ENCODE measurements around the gene CALB2. TPM values are rescaled to one million over a fixed set of nuclear protein-coding genes. Genes with fewer than 3 reads are reported as not detected.

CALB2 gene
- total RNA-seq, 1 experiment from 2014 or later = 0.85 TPM

DNA sequence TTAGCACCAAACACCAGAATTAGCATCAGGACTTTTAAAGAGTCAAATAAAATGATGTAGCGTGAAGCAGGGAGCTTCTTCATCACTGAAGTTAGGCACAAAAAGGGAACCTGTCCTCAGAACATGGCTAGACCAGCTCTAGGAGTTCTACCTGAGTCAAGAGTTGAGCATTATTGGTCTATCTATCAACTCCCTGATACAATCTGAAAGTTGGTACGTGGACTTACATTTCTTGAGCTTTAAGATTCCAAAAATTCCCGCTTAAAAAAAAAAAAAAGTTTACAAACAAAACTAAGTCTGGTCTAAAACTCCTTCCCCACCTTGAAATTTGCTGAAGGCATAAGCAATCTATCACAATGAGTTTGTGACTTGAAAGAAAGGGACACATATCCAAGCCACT lies 71.1 kb downstream of the CALB2 start:
- H4K5ac ChIP-seq (ENCODE audit: insufficient read length, low read depth, low read length) = no peak overlapping the region
- H4K91ac ChIP-seq (ENCODE audit: insufficient read length, low read depth, low read length) = no peak overlapping the region
- H3K79me1 ChIP-seq (ENCODE audit: insufficient read depth, low read depth, low read length, poor library complexity, severe bottlenecking) = no peaks in the 10 kb centered on the region
- H3K27ac ChIP-seq (ENCODE audit: insufficient read length, low read depth, low read length) = no peak overlapping the region
- peaks cover 0 to 4% of the 10 kb centered on the region in 2 experiments; a peak in 2 of 5 replicates for H3K9me3 Mint-ChIP-seq
- no peak overlapping the region for H3K27ac Mint-ChIP-seq
- H3K14ac ChIP-seq (ENCODE audit: insufficient read depth, low read length) = no peak overlapping the region
- TF ChIP-seq, protein P1, sequence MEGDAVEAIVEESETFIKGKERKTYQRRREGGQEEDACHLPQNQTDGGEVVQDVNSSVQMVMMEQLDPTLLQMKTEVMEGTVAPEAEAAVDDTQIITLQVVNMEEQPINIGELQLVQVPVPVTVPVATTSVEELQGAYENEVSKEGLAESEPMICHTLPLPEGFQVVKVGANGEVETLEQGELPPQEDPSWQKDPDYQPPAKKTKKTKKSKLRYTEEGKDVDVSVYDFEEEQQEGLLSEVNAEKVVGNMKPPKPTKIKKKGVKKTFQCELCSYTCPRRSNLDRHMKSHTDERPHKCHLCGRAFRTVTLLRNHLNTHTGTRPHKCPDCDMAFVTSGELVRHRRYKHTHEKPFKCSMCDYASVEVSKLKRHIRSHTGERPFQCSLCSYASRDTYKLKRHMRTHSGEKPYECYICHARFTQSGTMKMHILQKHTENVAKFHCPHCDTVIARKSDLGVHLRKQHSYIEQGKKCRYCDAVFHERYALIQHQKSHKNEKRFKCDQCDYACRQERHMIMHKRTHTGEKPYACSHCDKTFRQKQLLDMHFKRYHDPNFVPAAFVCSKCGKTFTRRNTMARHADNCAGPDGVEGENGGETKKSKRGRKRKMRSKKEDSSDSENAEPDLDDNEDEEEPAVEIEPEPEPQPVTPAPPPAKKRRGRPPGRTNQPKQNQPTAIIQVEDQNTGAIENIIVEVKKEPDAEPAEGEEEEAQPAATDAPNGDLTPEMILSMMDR (conservative IDR thresholded peaks at IDR 0.05) = no peak
- H3K9me3 ChIP-seq (ENCODE audit: control insufficient read depth, low read depth, low read length) = no peaks in the 10 kb centered on the region
- WGBS (ENCODE audit: extremely low coverage, insufficient read length, low lambda C conversion rate) = no CpG with 5 or more reads among the region's 3 CpGs
- H4K8ac ChIP-seq (replicated peaks; ENCODE audit: insufficient read length, low read depth, low read length) = no peak overlapping the region
- no peak overlapping the region for H3K4me2 ChIP-seq (ENCODE audit: insufficient read depth, insufficient read length, low read length)
- no peak overlapping the region for H2BK120ac ChIP-seq (ENCODE audit: low read depth, low read length, poor library complexity, severe bottlenecking)
- peaks cover 45% of the 10 kb centered on the region for H3K27me3 Mint-ChIP-seq (ENCODE audit: low read depth)
- H3K4me3 Mint-ChIP-seq = no peak overlapping the region
- H3K79me2 ChIP-seq (ENCODE audit: insufficient read depth, low read length) = no peaks in the 10 kb centered on the region
- no peak for DNase-seq
- H2BK5ac ChIP-seq (ENCODE audit: insufficient read length, low read length) = no peak overlapping the region
- H2BK15ac ChIP-seq (ENCODE audit: low read depth, low read length) = no peak overlapping the region
- H3K18ac ChIP-seq (ENCODE audit: insufficient read length, low read depth, low read length) = no peak overlapping the region
- H3K4me1 ChIP-seq (ENCODE audit: insufficient read depth, low read length) = no peaks in the 10 kb centered on the region
- H3K36me3 Mint-ChIP-seq (ENCODE audit: insufficient read depth in 1 of 3, low read depth in 3 of 3) = peaks cover 0 to 2% (median 0%) of the 10 kb centered on the region in 3 experiments; a peak in 1 of 7 replicates
- H3K4ac ChIP-seq (ENCODE audit: low read depth, low read length) = no peak overlapping the region
- peaks cover 15 to 19% of the 10 kb centered on the region in 2 experiments for H3K4me1 Mint-ChIP-seq
- H3K56ac ChIP-seq (ENCODE audit: insufficient read length, low read depth, low read length) = no peak overlapping the region
- no peaks in the 10 kb centered on the region for H3K23me2 ChIP-seq (ENCODE audit: insufficient read length, low read depth, low read length, poor library complexity, severe bottlenecking)
- no peak overlapping the region for H2BK12ac ChIP-seq (ENCODE audit: insufficient read length, low read depth, low read length)
- H3T11ph ChIP-seq (ENCODE audit: low read length) = no peak overlapping the region
- H2BK20ac ChIP-seq (ENCODE audit: low read depth, low read length, poor library complexity, severe bottlenecking) = no peak overlapping the region
- H3K23ac ChIP-seq (ENCODE audit: insufficient read length, low read depth, low read length) = no peak overlapping the region
- H3K27me3 ChIP-seq (ENCODE audit: insufficient read depth, low read length) = no peaks in the 10 kb centered on the region
- no peak overlapping the region for H3K9ac ChIP-seq (ENCODE audit: extremely low read depth, insufficient read length, low read length)
- H4K20me1 ChIP-seq (ENCODE audit: control insufficient read depth, insufficient read depth, insufficient read length) = no peaks in the 10 kb centered on the region
- H2AK5ac ChIP-seq (ENCODE audit: insufficient read length, low read length) = no peak overlapping the region
- no peak overlapping the region for H2AFZ ChIP-seq (ENCODE audit: low read length)
